Adrenal gland (tissue), 12 donors: ENCODE results near the gene AKR1B1. TPM values are rescaled to one million over a fixed set of nuclear protein-coding genes. Genes with fewer than 3 reads are reported as not detected.

Source experiments
- DNase-seq, 7 donors: peaks; one replicate each; pipeline ENCODE4 v3.0.0-alpha.2; 2019 to 2020
- H3K27ac ChIP-seq, 5 donors: fragments of 200-600 bp; sonication (generic) in 4 of 5; 1 replicate in 3 of 5; 2 replicates in 2 of 5; pipeline versions ENCODE4 v1.5.1 to v1.8.0; 2016 to 2020; ENCODE audit warnings: mild to moderate bottlenecking in 1 of 5
- H3K27me3 ChIP-seq: fragments of 200-600 bp; 2 replicates; pipeline ENCODE4 v1.8.0; 2021
- H3K36me3 ChIP-seq, 2 donors: fragments of 200-600 bp; replicated peaks in 1 of 2; 1 replicate in 1 of 2; 2 replicates in 1 of 2; pipeline versions ENCODE4 v1.5.1 to v1.8.0; 2018 to 2022
- H3K4me1 ChIP-seq, 2 donors: fragments of 200-600 bp; replicated peaks in 1 of 2; 1 replicate in 1 of 2; 2 replicates in 1 of 2; pipeline versions ENCODE4 v1.5.1 to v1.8.0; 2018 to 2021
- H3K4me3 ChIP-seq, 4 donors: fragments of 200-600 bp; sonication (generic) in 3 of 4; one replicate each; pipeline ENCODE4 v1.5.1; 2016 to 2018
- H3K9me3 ChIP-seq, 3 donors: fragments of 200-600 bp; sonication (generic) in 1 of 3; replicated peaks in 1 of 3; 1 replicate in 2 of 3; 2 replicates in 1 of 3; pipeline versions ENCODE4 v1.5.1 to v1.8.0; 2016 to 2021
- POLR2A ChIP-seq, 2 donors: fragments of 450-650 bp; IDR thresholded peaks; one replicate each; pipeline ENCODE4 v1.6.1; 2017; ENCODE audit warnings: antibody characterized with exemption in 2 of 2, mild to moderate bottlenecking in 2 of 2, moderate library complexity in 1 of 2
- WGBS, 4 donors: extraction: QIAGEN DNeasy Blood & Tissue Kit in 2 of 4; methylation state at CpG; one replicate each; pipeline versions ENCODE4 v1.1.5 to v1.1.7; 2013 to 2017; 5-methylcytosine and 5-hydroxymethylcytosine counted together
- intact Hi-C, 2 donors: fragments of 100-400 bp; cut with DNase I; formaldehyde crosslinking; loops; one replicate each; pipeline versions ENCODE4 v1.14.1 to v1.15.0; 2022 to 2023
- polyA plus RNA-seq, 3 donors: library from polyadenylated mRNA; stranded (reverse); fragments of 200-250 nt in 2 of 3; fragments of 350-450 nt in 1 of 3; fragmentation: Illumina TruSeq in 1 of 3; extraction: RNeasy Lipid Tissue Mini Kit (QIAGEN cat#74804) in 1 of 3; gene quantifications; one replicate each; pipeline ENCODE4 v1.2.3, GENCODE V29; 2013 to 2014
- total RNA-seq, 9 donors: library from RNA; depleted of rRNA in 4 of 9; stranded (reverse); fragments of >200 nt in 4 of 9; fragments of 120-200 nt in 1 of 9; fragmentation: NEBNext Ultra II Directional in 1 of 9; extraction: Animal tissue kit (Norgen Biotek cat#: 25700) in 1 of 9; gene quantifications; one replicate each; pipeline versions ENCODE4 v1.1.0 to v1.2.4, GENCODE V29; 2013 to 2023
- TF ChIP-seq, protein P1 (sequence below), 6 experiments: fragments of 450-650 bp in 4 of 6; fragments of 200-600 bp in 2 of 6; sonication (generic) in 1 of 6; IDR thresholded peaks; 1 replicate in 5 of 6; 2 replicates in 1 of 6; pipeline versions ENCODE4 v1.5.1 to v1.8.0; 2016 to 2021; ENCODE audit warnings: antibody characterized with exemption in 6 of 6, mild to moderate bottlenecking in 2 of 6, moderate library complexity in 1 of 6
- donor health status: healthy with polysubstance abuse.
- donor health status: Bipolar disorder and iron deficiency.
- donor health status: DM: yes; HTN: yes; CAD: no.
- donor health status: DM: no; HTN: no; CAD: no.
- donor health status: DM: no; HTN: no; CAD: no.
- donor health status: DM: yes; HTN: yes; CAD: no.

Gene AKR1B1
- total and polyA plus RNA-seq, 12 donors, result 270 to 4,669 (median 3,402) TPM

DNA sequence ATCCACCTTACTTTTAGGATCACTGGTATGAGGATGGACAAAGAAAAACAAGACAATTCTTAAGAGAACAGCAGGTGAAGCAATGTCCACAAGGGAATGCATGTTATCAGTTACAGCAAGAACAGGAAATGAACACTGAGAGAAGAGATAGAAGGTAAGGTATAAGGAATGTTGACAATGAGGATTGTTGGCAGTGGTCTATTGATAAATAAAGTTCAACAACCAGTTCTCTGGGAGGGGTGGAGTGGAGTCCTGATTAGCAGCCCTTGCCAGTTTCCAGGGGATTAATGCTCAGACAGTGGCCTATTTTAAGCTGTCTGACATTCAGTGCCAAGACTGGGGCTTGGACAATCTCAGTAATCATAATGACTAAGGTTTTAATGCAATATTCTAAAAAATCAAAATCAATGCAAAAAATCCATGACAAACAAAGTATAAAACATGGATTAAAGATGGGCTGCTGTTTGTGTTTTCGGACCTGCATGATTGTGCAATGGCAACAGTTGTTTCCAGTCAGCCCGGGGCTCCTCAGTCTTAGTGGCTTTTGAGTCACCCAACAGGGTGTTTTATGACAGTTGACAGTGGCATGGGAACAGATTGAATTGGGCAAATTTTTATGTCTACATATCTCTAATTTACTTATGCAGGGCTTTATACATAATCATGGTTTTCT, 13.8 kb upstream of the AKR1B1 start:
- H3K27me3 ChIP-seq, result no peaks in the 10 kb centered on the region
- no peaks in the 10 kb centered on the region for H3K9me3 ChIP-seq
- no peak overlapping the region for H3K4me3 ChIP-seq
- intact Hi-C loops, result no loop called here
- peaks cover 3 to 4% of the 10 kb centered on the region in 2 donors for H3K4me1 ChIP-seq
- 45 to 65% (median 55%) methylated on average over 2 of the region's 2 CpGs for WGBS, 4 donors
- TF ChIP-seq, protein P1, sequence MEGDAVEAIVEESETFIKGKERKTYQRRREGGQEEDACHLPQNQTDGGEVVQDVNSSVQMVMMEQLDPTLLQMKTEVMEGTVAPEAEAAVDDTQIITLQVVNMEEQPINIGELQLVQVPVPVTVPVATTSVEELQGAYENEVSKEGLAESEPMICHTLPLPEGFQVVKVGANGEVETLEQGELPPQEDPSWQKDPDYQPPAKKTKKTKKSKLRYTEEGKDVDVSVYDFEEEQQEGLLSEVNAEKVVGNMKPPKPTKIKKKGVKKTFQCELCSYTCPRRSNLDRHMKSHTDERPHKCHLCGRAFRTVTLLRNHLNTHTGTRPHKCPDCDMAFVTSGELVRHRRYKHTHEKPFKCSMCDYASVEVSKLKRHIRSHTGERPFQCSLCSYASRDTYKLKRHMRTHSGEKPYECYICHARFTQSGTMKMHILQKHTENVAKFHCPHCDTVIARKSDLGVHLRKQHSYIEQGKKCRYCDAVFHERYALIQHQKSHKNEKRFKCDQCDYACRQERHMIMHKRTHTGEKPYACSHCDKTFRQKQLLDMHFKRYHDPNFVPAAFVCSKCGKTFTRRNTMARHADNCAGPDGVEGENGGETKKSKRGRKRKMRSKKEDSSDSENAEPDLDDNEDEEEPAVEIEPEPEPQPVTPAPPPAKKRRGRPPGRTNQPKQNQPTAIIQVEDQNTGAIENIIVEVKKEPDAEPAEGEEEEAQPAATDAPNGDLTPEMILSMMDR (IDR thresholded peaks at IDR 0.05), result no peak
- H3K36me3 ChIP-seq, result no peaks in the 10 kb centered on the region
- H3K27ac ChIP-seq, result peak overlapping the region in 3 of 5 donors; percentile 1 to 71 (median 19)
- DNase-seq, result peak in 5 of 7 donors; percentile 44 to 67 (median 57)

GRCh38 chr7:134470864-134471263, 12.0 kb upstream of the AKR1B1 start:
- H3K27me3 ChIP-seq, result no peaks in the 10 kb centered on the region
- intact Hi-C loops, result no loop called here
- no peaks in the 10 kb centered on the region for H3K4me1 ChIP-seq
- H3K36me3 ChIP-seq, result no peaks in the 10 kb centered on the region
- 62 to 85% (median 78%) methylated on average over 4 of the region's 4 CpGs for WGBS, 4 donors
- no peaks in the 10 kb centered on the region for H3K9me3 ChIP-seq
- no peak overlapping the region for H3K4me3 ChIP-seq
- peak in 5 of 7 donors; percentile 39 to 69 (median 61) for DNase-seq
- H3K27ac ChIP-seq, result peak overlapping the region in 2 of 5 donors; percentile 24 to 72
- TF ChIP-seq POLR2A (IDR thresholded peaks at IDR 0.05), result no peak
- TF ChIP-seq, protein P1 (IDR thresholded peaks at IDR 0.05), result no peak

- intact Hi-C loops, result no loop called here
- TF ChIP-seq, protein P1 (IDR thresholded peaks at IDR 0.05), result no peak
- TF ChIP-seq POLR2A (IDR thresholded peaks at IDR 0.05), result no peak
- Histone ChIP-seq H3K36me3 (no peaks in the 10 kb centered on the region), H3K9me3 (peaks cover 0 to 11% (median 0%) of the 10 kb centered on the region in 3 donors), H3K4me3 (no peak overlapping the region), H3K4me1 (no peaks in the 10 kb centered on the region), H3K27ac (peak overlapping the region; percentile 3 to 72 (median 58)), H3K27me3 (no peaks in the 10 kb centered on the region)
- 46 to 57% (median 55%) methylated on average over 9 of the region's 9 CpGs for WGBS, 4 donors
- peak; percentile 85 to 95 (median 90) for DNase-seq
Observed at GRCh38 chr7:134469622-134470021, 10.7 kb upstream of the AKR1B1 start.

GRCh38 chr7:134468475-134468874, 9.6 kb upstream of the AKR1B1 start:
- Histone ChIP-seq H3K4me3 (no peak overlapping the region), H3K9me3 (peaks cover 0 to 18% (median 0%) of the 10 kb centered on the region in 3 donors), H3K36me3 (no peaks in the 10 kb centered on the region), H3K27ac (no peak overlapping the region), H3K27me3 (no peaks in the 10 kb centered on the region), H3K4me1 (no peaks in the 10 kb centered on the region)
- 91 to 96% (median 94%) methylated on average over 6 of the region's 6 CpGs for WGBS, 4 donors
- intact Hi-C loops, result no loop called here
- no peak for DNase-seq
- no peak for TF ChIP-seq POLR2A (IDR thresholded peaks at IDR 0.05)
- TF ChIP-seq, protein P1 (IDR thresholded peaks at IDR 0.05), result no peak
